GM19372 (cell line): Measurements from ENCODE around the gene PLCH1.
"Not testable (repeated sequence)": the region's sequence is repeated elsewhere in the genome, so short reads cannot be mapped to it uniquely, and the experiment has no call there.

Experiments used
- ATAC-seq: cut with Tn5 transposase; IDR thresholded peaks from one replicate; pipeline ENCODE4 v1.9.1; 2021; ENCODE audit warnings: mild to moderate bottlenecking, low read depth, moderate library complexity; ENCODE audit not compliant: unreplicated experiment

Gene PLCH1

GRCh38 chr3:155647206-155647605 lies 97.7 kb downstream of the PLCH1 start:
- no peak for ATAC-seq

- no peak for ATAC-seq
These were observed 98.2 kb downstream of the PLCH1 start for GRCh38 chr3:155646669-155647068.

- ATAC-seq, result no peak
These were observed 98.7 kb downstream of the PLCH1 start for GRCh38 chr3:155646128-155646527.

- ATAC-seq, result no peak
These were observed 101.2 kb downstream of the PLCH1 start for GRCh38 chr3:155643581-155644165.

- no peak for ATAC-seq
These were observed 102.9 kb downstream of the PLCH1 start for GRCh38 chr3:155641956-155642355.

- ATAC-seq, result no peak
These were observed 104.8 kb downstream of the PLCH1 start for GRCh38 chr3:155640098-155640497.

- no peak for ATAC-seq
These were observed 105.3 kb downstream of the PLCH1 start for GRCh38 chr3:155639462-155640055.

- ATAC-seq, result not testable (repeated sequence)
These were observed 106.4 kb downstream of the PLCH1 start for GRCh38 chr3:155638461-155638860.

GRCh38 chr3:155637567-155637966 lies 107.3 kb downstream of the PLCH1 start:
- no peak for ATAC-seq

GRCh38 chr3:155635056-155635455 lies 109.8 kb downstream of the PLCH1 start:
- ATAC-seq, result no peak

GRCh38 chr3:155634121-155634719 lies 110.7 kb downstream of the PLCH1 start:
- ATAC-seq, result no peak

- no peak for ATAC-seq
These were observed 113.4 kb downstream of the PLCH1 start for GRCh38 chr3:155631323-155632019.

- ATAC-seq, result no peak
These were observed 115.3 kb downstream of the PLCH1 start for GRCh38 chr3:155629556-155629955.

GRCh38 chr3:155629056-155629455 lies 115.8 kb downstream of the PLCH1 start:
- no peak for ATAC-seq

GRCh38 chr3:155622647-155623046 lies 122.2 kb downstream of the PLCH1 start:
- ATAC-seq, result not testable (repeated sequence)

GRCh38 chr3:155620552-155620951 lies 124.3 kb downstream of the PLCH1 start:
- not testable (repeated sequence) for ATAC-seq

GRCh38 chr3:155619118-155619915 lies 125.6 kb downstream of the PLCH1 start:
- no peak for ATAC-seq

GRCh38 chr3:155618543-155618942 lies 126.3 kb downstream of the PLCH1 start:
- no peak for ATAC-seq

GRCh38 chr3:155617346-155617925 lies 127.4 kb downstream of the PLCH1 start:
- ATAC-seq, result no peak

- not testable (repeated sequence) for ATAC-seq
These were observed 129.7 kb downstream of the PLCH1 start for GRCh38 chr3:155615141-155615540.
